ENCODE results near the gene BIN1. TPM values are rescaled to one million over a fixed set of nuclear protein-coding genes. Genes with fewer than 3 reads are reported as not detected.

The BIN1 gene
- total RNA-seq, 4 donors from 2014 or later = 1,150 to 2,167 (median 1,736) TPM

DNA sequence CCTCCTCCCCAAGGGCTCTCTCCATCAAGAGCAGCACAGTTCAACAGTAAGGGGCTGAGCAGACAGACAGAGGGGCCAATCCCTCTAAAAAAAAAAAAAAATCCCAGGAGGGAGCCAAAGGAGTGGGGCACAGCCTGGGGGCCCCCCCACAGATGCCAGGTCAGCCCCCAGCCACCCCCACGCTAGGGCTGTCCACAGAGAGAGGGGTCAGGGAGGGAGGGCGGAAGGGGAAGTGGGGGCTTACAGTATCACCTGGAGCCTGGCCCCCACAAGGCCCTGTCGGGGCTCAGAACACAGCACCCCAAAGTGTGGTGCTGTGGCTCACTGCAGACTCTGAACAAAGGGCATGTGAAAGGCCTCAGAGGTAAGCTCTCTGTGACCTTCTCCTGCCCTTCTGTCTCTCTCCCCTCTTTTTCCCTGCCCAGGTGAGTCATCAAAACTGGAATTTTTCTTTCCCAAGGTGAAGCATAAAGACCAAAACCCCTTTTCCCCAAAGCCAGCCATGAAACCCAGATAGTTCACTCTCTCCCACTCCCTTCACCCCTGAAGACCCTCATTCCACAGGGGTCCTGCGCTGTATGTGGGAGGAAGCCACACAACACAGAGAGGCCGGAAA, 13.9 kb downstream of the BIN1 start:
- H3K9me3 ChIP-seq = no peaks in the 10 kb centered on the region
- in situ Hi-C loops (cut with MboI; ENCODE audit: low sequenced_read_pairs in 4 of 4) (loop anchor here in 2 of 4 donors (25.0 kb wide), 2 partner anchors 294 to 319 kb away; partner anchors contain the start of genes MAP3K2 (in 1 of the 2) and PROC (in 1 of the 2)), intact Hi-C loops (cut with DNase I; ENCODE audit: low total_unique reads) (no loop called here)
- no peak for ATAC-seq
- H3K27ac ChIP-seq = peak overlapping the region; percentile 97 to 100 (median 100)
- H3K4me3 ChIP-seq = no peak overlapping the region
- peaks cover 97 to 100% of the 10 kb centered on the region in 2 donors for H3K4me1 ChIP-seq
- H3K36me3 ChIP-seq = no peaks in the 10 kb centered on the region
- peak; percentile 1 to 17 for DNase-seq
- TF ChIP-seq, protein P1, sequence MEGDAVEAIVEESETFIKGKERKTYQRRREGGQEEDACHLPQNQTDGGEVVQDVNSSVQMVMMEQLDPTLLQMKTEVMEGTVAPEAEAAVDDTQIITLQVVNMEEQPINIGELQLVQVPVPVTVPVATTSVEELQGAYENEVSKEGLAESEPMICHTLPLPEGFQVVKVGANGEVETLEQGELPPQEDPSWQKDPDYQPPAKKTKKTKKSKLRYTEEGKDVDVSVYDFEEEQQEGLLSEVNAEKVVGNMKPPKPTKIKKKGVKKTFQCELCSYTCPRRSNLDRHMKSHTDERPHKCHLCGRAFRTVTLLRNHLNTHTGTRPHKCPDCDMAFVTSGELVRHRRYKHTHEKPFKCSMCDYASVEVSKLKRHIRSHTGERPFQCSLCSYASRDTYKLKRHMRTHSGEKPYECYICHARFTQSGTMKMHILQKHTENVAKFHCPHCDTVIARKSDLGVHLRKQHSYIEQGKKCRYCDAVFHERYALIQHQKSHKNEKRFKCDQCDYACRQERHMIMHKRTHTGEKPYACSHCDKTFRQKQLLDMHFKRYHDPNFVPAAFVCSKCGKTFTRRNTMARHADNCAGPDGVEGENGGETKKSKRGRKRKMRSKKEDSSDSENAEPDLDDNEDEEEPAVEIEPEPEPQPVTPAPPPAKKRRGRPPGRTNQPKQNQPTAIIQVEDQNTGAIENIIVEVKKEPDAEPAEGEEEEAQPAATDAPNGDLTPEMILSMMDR (IDR thresholded peaks at IDR 0.05 in 4 of 5, conservative IDR thresholded peaks at IDR 0.05 in 1 of 5) = no peak
- TF ChIP-seq POLR2A (IDR thresholded peaks at IDR 0.05) = no peak
- no peaks in the 10 kb centered on the region for H3K27me3 ChIP-seq

DNA sequence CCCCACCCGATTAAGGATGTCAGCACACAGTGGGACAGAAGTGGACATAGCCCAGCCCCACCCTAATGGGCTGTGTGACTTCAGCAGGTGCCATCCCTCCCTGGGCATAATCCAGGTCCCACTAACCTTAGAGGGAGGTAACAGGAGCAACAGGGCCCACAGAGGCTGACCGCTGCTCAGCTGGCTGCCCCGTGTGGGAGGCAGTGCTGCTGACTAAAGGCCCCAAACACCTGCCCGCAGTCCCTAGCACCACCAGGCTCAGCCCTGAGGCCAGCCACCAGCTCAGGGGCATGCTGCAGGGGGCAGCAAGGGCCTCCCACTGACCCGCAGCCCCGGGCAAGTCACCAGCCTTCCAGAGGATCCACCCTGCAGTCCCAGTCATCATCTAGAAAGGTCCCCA, 14.6 kb downstream of the BIN1 start:
- peak; percentile 37 to 76 for DNase-seq
- in situ Hi-C loops (cut with MboI; ENCODE audit: low sequenced_read_pairs in 4 of 4) = loop anchor here in 2 of 4 donors (25.0 kb wide), 2 partner anchors 295 to 320 kb away; partner anchors contain the start of genes MAP3K2 (in 1 of the 2) and PROC (in 1 of the 2)
- ATAC-seq = no peak
- TF ChIP-seq, protein P1 (IDR thresholded peaks at IDR 0.05 in 4 of 5, conservative IDR thresholded peaks at IDR 0.05 in 1 of 5) = no peak
- peak; percentile 53 to 67 for TF ChIP-seq POLR2A (IDR thresholded peaks at IDR 0.05)
- Histone ChIP-seq H3K4me1 (peaks cover 97 to 99% of the 10 kb centered on the region in 2 donors), H3K36me3 (no peaks in the 10 kb centered on the region), H3K9me3 (no peaks in the 10 kb centered on the region), H3K27ac (peak overlapping the region; percentile 97 to 100 (median 100)), H3K27me3 (no peaks in the 10 kb centered on the region), H3K4me3 (no peak overlapping the region)
- intact Hi-C loops (cut with DNase I; ENCODE audit: low total_unique reads) = no loop called here

DNA sequence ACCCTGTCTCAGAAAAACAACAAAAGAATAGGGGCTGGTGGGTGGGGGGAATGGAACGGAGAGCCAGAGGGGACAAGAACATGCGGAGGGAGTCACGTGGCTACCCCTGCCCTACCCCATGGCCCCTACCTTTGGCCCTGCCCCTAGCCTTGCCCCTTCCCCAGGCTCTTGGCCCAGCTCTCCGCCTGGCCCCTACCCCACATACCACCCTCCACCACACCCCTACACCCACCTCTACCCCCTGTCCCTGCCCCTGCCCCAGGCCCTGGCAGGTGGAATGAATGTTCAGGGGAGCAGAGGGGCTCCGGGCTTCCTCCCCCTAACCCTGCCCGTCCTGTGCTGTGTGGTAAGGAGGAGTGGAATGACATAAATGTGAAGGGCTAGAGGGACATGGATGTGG, 15.1 kb downstream of the BIN1 start:
- Histone ChIP-seq H3K4me3 (no peak overlapping the region), H3K27ac (peak overlapping the region; percentile 97 to 100 (median 100)), H3K9me3 (no peaks in the 10 kb centered on the region), H3K4me1 (peaks cover 97 to 99% of the 10 kb centered on the region in 2 donors), H3K36me3 (no peaks in the 10 kb centered on the region), H3K27me3 (no peaks in the 10 kb centered on the region)
- ATAC-seq = no peak
- in situ Hi-C loops (cut with MboI; ENCODE audit: low sequenced_read_pairs in 4 of 4) = loop anchor here in 2 of 4 donors (25.0 kb wide), 2 partner anchors 295 to 320 kb away; partner anchors contain the start of genes MAP3K2 (in 1 of the 2) and PROC (in 1 of the 2)
- intact Hi-C loops (cut with DNase I; ENCODE audit: low total_unique reads) = no loop called here
- TF ChIP-seq, protein P1 (IDR thresholded peaks at IDR 0.05 in 4 of 5, conservative IDR thresholded peaks at IDR 0.05 in 1 of 5) = no peak
- no peak for TF ChIP-seq POLR2A (IDR thresholded peaks at IDR 0.05)
- DNase-seq = peak; percentile 0 to 18

DNA sequence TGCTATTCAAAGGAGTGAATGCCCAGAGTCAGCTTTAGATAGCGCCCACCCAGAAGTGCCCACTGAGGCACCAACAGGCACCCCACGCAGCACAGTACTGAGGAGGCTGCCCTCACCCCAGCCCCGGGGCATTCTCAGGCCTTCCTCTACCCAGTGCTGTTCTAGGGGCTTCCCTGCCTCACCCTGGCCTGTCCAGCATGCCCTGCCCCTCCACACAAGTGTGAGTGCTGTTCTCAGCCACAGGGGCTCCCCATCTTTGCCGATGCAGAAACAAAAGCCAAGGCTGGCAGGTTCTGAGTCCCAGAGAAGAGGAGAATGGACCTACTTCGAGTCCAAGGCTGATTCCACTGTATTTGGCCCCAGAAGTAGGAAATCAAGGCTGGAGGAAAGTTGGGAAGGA, 15.8 kb downstream of the BIN1 start:
- H3K4me3 ChIP-seq = no peak overlapping the region
- H3K9me3 ChIP-seq = no peaks in the 10 kb centered on the region
- in situ Hi-C loops (cut with MboI; ENCODE audit: low sequenced_read_pairs in 4 of 4) = loop anchor here in 2 of 4 donors (25.0 kb wide), 2 partner anchors 296 to 321 kb away; partner anchors contain the start of genes MAP3K2 (in 1 of the 2) and PROC (in 1 of the 2)
- no peaks in the 10 kb centered on the region for H3K27me3 ChIP-seq
- peak overlapping the region; percentile 97 to 100 (median 100) for H3K27ac ChIP-seq
- no peak for ATAC-seq
- H3K4me1 ChIP-seq = peaks cover 97 to 99% of the 10 kb centered on the region in 2 donors
- no peaks in the 10 kb centered on the region for H3K36me3 ChIP-seq
- no peak for TF ChIP-seq POLR2A (IDR thresholded peaks at IDR 0.05)
- TF ChIP-seq, protein P1 (IDR thresholded peaks at IDR 0.05 in 4 of 5, conservative IDR thresholded peaks at IDR 0.05 in 1 of 5) = no peak
- peak in 1 of 2 donors; percentile 12 for DNase-seq
- intact Hi-C loops (cut with DNase I; ENCODE audit: low total_unique reads) = no loop called here

All from gastrocnemius medialis (tissue), 4 donors.